ENCODE results near the gene PPIP5K2.
A peak's percentile ranks its signal among the peaks of the same experiment; 100 is the strongest.

Gene PPIP5K2

GRCh38 chr5:103110403-103110802, 9.7 kb upstream of the PPIP5K2 start:
- Mint-ChIP-seq H3K4me3 (no peak overlapping the region), H3K36me3 (peaks cover 31% of the 10 kb centered on the region), H3K27ac (no peak overlapping the region), H3K9me3 (peaks cover 5% of the 10 kb centered on the region), H3K4me1 (peaks cover 26% of the 10 kb centered on the region), H3K27me3 (no peaks in the 10 kb centered on the region)
- DNase-seq: no peak
- CTCF ChIA-PET: no interaction called here

- peaks cover 26% of the 10 kb centered on the region for H3K4me1 Mint-ChIP-seq
- peaks cover 31% of the 10 kb centered on the region for H3K36me3 Mint-ChIP-seq
- CTCF ChIA-PET: no interaction called here
- peak overlapping the region; percentile 91 for H3K27ac Mint-ChIP-seq
- H3K4me3 Mint-ChIP-seq: peak overlapping the region; percentile 29
- no peaks in the 10 kb centered on the region for H3K27me3 Mint-ChIP-seq
- DNase-seq: peak; percentile 41
- peaks cover 5% of the 10 kb centered on the region for H3K9me3 Mint-ChIP-seq
Measured at GRCh38 chr5:103111468-103111867, 8.6 kb upstream of the PPIP5K2 start.

- peaks cover 5% of the 10 kb centered on the region for H3K9me3 Mint-ChIP-seq
- H3K27ac Mint-ChIP-seq: no peak overlapping the region
- no peak for DNase-seq
- no peaks in the 10 kb centered on the region for H3K27me3 Mint-ChIP-seq
- CTCF ChIA-PET: no interaction called here
- peaks cover 32% of the 10 kb centered on the region for H3K4me1 Mint-ChIP-seq
- H3K36me3 Mint-ChIP-seq: peaks cover 23% of the 10 kb centered on the region
- H3K4me3 Mint-ChIP-seq: no peak overlapping the region
Measured at GRCh38 chr5:103112910-103113309, 7.2 kb upstream of the PPIP5K2 start.

GRCh38 chr5:103114440-103114839, 5.7 kb upstream of the PPIP5K2 start:
- H3K4me3 Mint-ChIP-seq: no peak overlapping the region
- no peak overlapping the region for H3K27ac Mint-ChIP-seq

GRCh38 chr5:103117471-103117991, 2.6 kb upstream of the PPIP5K2 start:
- CTCF ChIA-PET: no interaction called here
- H3K4me1 Mint-ChIP-seq: peaks cover 39% of the 10 kb centered on the region
- no peak overlapping the region for H3K27ac Mint-ChIP-seq
- peaks cover 16% of the 10 kb centered on the region for H3K36me3 Mint-ChIP-seq
- no peak overlapping the region for H3K4me3 Mint-ChIP-seq
- no peaks in the 10 kb centered on the region for H3K27me3 Mint-ChIP-seq
- no peak for DNase-seq
- no peaks in the 10 kb centered on the region for H3K9me3 Mint-ChIP-seq

More at GRCh38 chr5:103114440-103114839, 5.7 kb upstream of the PPIP5K2 start:
- DNase-seq: no peak
- CTCF ChIA-PET: no interaction called here
- peaks cover 43% of the 10 kb centered on the region for H3K4me1 Mint-ChIP-seq
- H3K36me3 Mint-ChIP-seq: peaks cover 17% of the 10 kb centered on the region
- H3K27me3 Mint-ChIP-seq: no peaks in the 10 kb centered on the region
- H3K9me3 Mint-ChIP-seq: peaks cover 5% of the 10 kb centered on the region

- Mint-ChIP-seq H3K27ac (peak overlapping the region; percentile 99), H3K4me3 (peak overlapping the region; percentile 95), H3K9me3 (no peaks in the 10 kb centered on the region), H3K4me1 (peaks cover 39% of the 10 kb centered on the region), H3K36me3 (peaks cover 14% of the 10 kb centered on the region), H3K27me3 (no peaks in the 10 kb centered on the region)
- DNase-seq: no peak
- CTCF ChIA-PET: interaction anchor here (1.5 to 1.6 kb wide), 2 partner anchors 363 to 528 kb away, joined by 3 to 4 read pairs; no protein-coding TSS in a partner anchor
Measured at GRCh38 chr5:103119070-103119764, 884 bp upstream of the PPIP5K2 start.

- H3K27me3 Mint-ChIP-seq: no peaks in the 10 kb centered on the region
- CTCF ChIA-PET: interaction anchor here (0.6 to 1.2 kb wide), 5 partner anchors 12 to 358 kb away, joined by 3 read pairs; no protein-coding TSS in a partner anchor
- peaks cover 39% of the 10 kb centered on the region for H3K4me1 Mint-ChIP-seq
- H3K9me3 Mint-ChIP-seq: no peaks in the 10 kb centered on the region
- H3K27ac Mint-ChIP-seq: peak overlapping the region; percentile 99
- H3K4me3 Mint-ChIP-seq: peak overlapping the region; percentile 95
- peak; percentile 32 for DNase-seq
- H3K36me3 Mint-ChIP-seq: peaks cover 9% of the 10 kb centered on the region
Measured at GRCh38 chr5:103120607-103121200, 603 bp downstream of the PPIP5K2 start.

- Mint-ChIP-seq H3K36me3 (peaks cover 10% of the 10 kb centered on the region), H3K4me3 (no peak overlapping the region), H3K9me3 (no peaks in the 10 kb centered on the region), H3K27me3 (no peaks in the 10 kb centered on the region), H3K4me1 (peaks cover 39% of the 10 kb centered on the region), H3K27ac (no peak overlapping the region)
- CTCF ChIA-PET: no interaction called here
- no peak for DNase-seq
Measured at GRCh38 chr5:103122242-103122641, 2.1 kb downstream of the PPIP5K2 start.

- no peak overlapping the region for H3K4me3 Mint-ChIP-seq
- DNase-seq: no peak
Measured at GRCh38 chr5:103126557-103126956, 6.5 kb downstream of the PPIP5K2 start.

GRCh38 chr5:103127292-103127817, 7.3 kb downstream of the PPIP5K2 start:
- no peak overlapping the region for H3K27ac Mint-ChIP-seq
- no peak overlapping the region for H3K4me3 Mint-ChIP-seq
- no peaks in the 10 kb centered on the region for H3K27me3 Mint-ChIP-seq
- DNase-seq: no peak
- no peaks in the 10 kb centered on the region for H3K9me3 Mint-ChIP-seq
- peaks cover 17% of the 10 kb centered on the region for H3K36me3 Mint-ChIP-seq
- H3K4me1 Mint-ChIP-seq: peaks cover 7% of the 10 kb centered on the region
- CTCF ChIA-PET: interaction anchor here (0.6 to 1.8 kb wide), 2 partner anchors 12 to 53 kb away, joined by 3 to 7 read pairs; no protein-coding TSS in a partner anchor

More at GRCh38 chr5:103126557-103126956, 6.5 kb downstream of the PPIP5K2 start:
- Mint-ChIP-seq H3K27me3 (no peaks in the 10 kb centered on the region), H3K9me3 (no peaks in the 10 kb centered on the region), H3K27ac (no peak overlapping the region), H3K36me3 (peaks cover 20% of the 10 kb centered on the region), H3K4me1 (peaks cover 15% of the 10 kb centered on the region)
- CTCF ChIA-PET: interaction anchor here (0.6 to 0.9 kb wide), 2 partner anchors 13 to 53 kb away, joined by 3 read pairs; no protein-coding TSS in a partner anchor

GRCh38 chr5:103128202-103128601, 8.1 kb downstream of the PPIP5K2 start:
- CTCF ChIA-PET: interaction anchor here (1.6 to 1.8 kb wide), 2 partner anchors 10 to 11 kb away, joined by 4 to 7 read pairs; no protein-coding TSS in a partner anchor
- Mint-ChIP-seq H3K9me3 (no peaks in the 10 kb centered on the region), H3K4me1 (peaks cover 5% of the 10 kb centered on the region), H3K4me3 (no peak overlapping the region), H3K36me3 (peaks cover 15% of the 10 kb centered on the region), H3K27ac (no peak overlapping the region), H3K27me3 (no peaks in the 10 kb centered on the region)
- no peak for DNase-seq

GRCh38 chr5:103132684-103133083, 12.6 kb downstream of the PPIP5K2 start:
- H3K36me3 Mint-ChIP-seq: peaks cover 16% of the 10 kb centered on the region
- no peaks in the 10 kb centered on the region for H3K27me3 Mint-ChIP-seq
- no peak overlapping the region for H3K27ac Mint-ChIP-seq
- DNase-seq: no peak
- CTCF ChIA-PET: interaction anchor here (0.7 to 1.4 kb wide), 2 partner anchors 12 to 351 kb away, joined by 3 to 4 read pairs; partner anchors contain the start of gene PPIP5K2
- H3K4me1 Mint-ChIP-seq: peaks cover 4% of the 10 kb centered on the region
- no peaks in the 10 kb centered on the region for H3K9me3 Mint-ChIP-seq
- no peak overlapping the region for H3K4me3 Mint-ChIP-seq

GRCh38 chr5:103133231-103133630, 13.1 kb downstream of the PPIP5K2 start:
- H3K4me1 Mint-ChIP-seq: peaks cover 4% of the 10 kb centered on the region
- no peak overlapping the region for H3K4me3 Mint-ChIP-seq
- CTCF ChIA-PET: interaction anchor here (1.4 kb wide), 1 partner anchor 352 kb away, joined by 4 read pairs; no protein-coding TSS in a partner anchor

GRCh38 chr5:103135461-103135860, 15.4 kb downstream of the PPIP5K2 start:
- CTCF ChIA-PET: interaction anchor here (0.5 to 1.0 kb wide), 2 partner anchors 289 to 453 kb away, joined by 3 read pairs; no protein-coding TSS in a partner anchor
- no peak overlapping the region for H3K4me3 Mint-ChIP-seq
- no peak for DNase-seq
- H3K9me3 Mint-ChIP-seq: no peaks in the 10 kb centered on the region
- H3K4me1 Mint-ChIP-seq: peaks cover 4% of the 10 kb centered on the region
- H3K27me3 Mint-ChIP-seq: no peaks in the 10 kb centered on the region
- H3K27ac Mint-ChIP-seq: no peak overlapping the region
- H3K36me3 Mint-ChIP-seq: peaks cover 22% of the 10 kb centered on the region

More at GRCh38 chr5:103133231-103133630, 13.1 kb downstream of the PPIP5K2 start:
- peaks cover 16% of the 10 kb centered on the region for H3K36me3 Mint-ChIP-seq
- no peak overlapping the region for H3K27ac Mint-ChIP-seq
- H3K27me3 Mint-ChIP-seq: no peaks in the 10 kb centered on the region
- no peak for DNase-seq
- H3K9me3 Mint-ChIP-seq: no peaks in the 10 kb centered on the region
